ENCODE measurements around the gene NR2F1-AS1.

GRCh38 chr5:93621327-93621798 lies 40.3 kb upstream of the NR2F1-AS1 start:
- no peak for TF ChIP-seq CTCF (IDR thresholded peaks at IDR 0.05; ENCODE audit: low read length)
- no peak for TF ChIP-seq EZH2 (optimal IDR thresholded peaks at IDR 0.05; ENCODE audit: low read depth, low read length)

All from MM.1S (cell line).